Subcutaneous adipose tissue (tissue), 4 donors: ENCODE data around the gene RERE. TPM values are rescaled to one million over a fixed set of nuclear protein-coding genes. Genes with fewer than 3 reads are reported as not detected.

ENCODE experiments used
- CTCF ChIP-seq: fragments of 450-650 bp; IDR thresholded peaks from one replicate; pipeline ENCODE4 v1.5.1; 2016; ENCODE audit warnings: low read depth, mild to moderate bottlenecking, control low read depth, antibody characterized with exemption, moderate library complexity
- total RNA-seq, 4 donors: library from RNA; depleted of rRNA; stranded (reverse); fragments of >200 nt; gene quantifications; one replicate each; pipeline ENCODE4 v1.1.0, GENCODE V29; 2016

Gene RERE
- total RNA-seq, 4 donors from 2014 or later, result 67.0 to 91.4 (median 83.1) TPM

GRCh38 chr1:8520483-8520966 is 296.9 kb downstream of the RERE start:
- TF ChIP-seq CTCF, result no peak

GRCh38 chr1:8519167-8519566 is 298.3 kb downstream of the RERE start:
- no peak for TF ChIP-seq CTCF

- no peak for TF ChIP-seq CTCF
These were observed 299.0 kb downstream of the RERE start for GRCh38 chr1:8518490-8518801.

GRCh38 chr1:8517661-8518489 is 299.6 kb downstream of the RERE start:
- TF ChIP-seq CTCF, result no peak

GRCh38 chr1:8516793-8517556 is 300.5 kb downstream of the RERE start:
- TF ChIP-seq CTCF, result no peak

- TF ChIP-seq CTCF, result no peak
These were observed 301.1 kb downstream of the RERE start for GRCh38 chr1:8516278-8516777.

GRCh38 chr1:8512504-8512903 is 304.9 kb downstream of the RERE start:
- TF ChIP-seq CTCF, result no peak
